H1 (cell line): ENCODE measurements around the gene PHC2. TPM values are rescaled to one million over a fixed set of nuclear protein-coding genes. Genes with fewer than 3 reads are reported as not detected.

Experiments used
- CTCF ChIA-PET: fragments of 300-600 bp; sonication (Branson Sonifier 250); formaldehyde crosslinking; loops from one replicate; lab custom pipeline; 2021; ENCODE audit not compliant: partially characterized antibody; lab: Charles Lee
- POLR2A ChIA-PET: fragments of 300-600 bp; sonication (Branson Sonifier 250); formaldehyde crosslinking; loops from one replicate; lab custom pipeline; 2021; ENCODE audit warnings: inconsistent platforms; ENCODE audit not compliant: partially characterized antibody; lab: Charles Lee
- DNase-seq, 2 experiments: peaks; one replicate each; pipeline versions ENCODE4 v3.0.0 to v3.0.0-alpha.2; 2010 to 2022; ENCODE audit warnings: low spot score in 2 of 2, low read depth in 1 of 2, mixed read lengths in 1 of 2
- FAIRE-seq: peaks from 2 replicates; lab custom pipeline; 2011; peaks lifted over from hg19 to GRCh38; lab: Jason Lieb, UNC
- H2AFZ ChIP-seq: 2 replicates; pipeline ENCODE4 v1.8.1; 2012; ENCODE audit warnings: low read length, inconsistent platforms
- H2AK5ac ChIP-seq: 2 replicates; pipeline ENCODE4 v1.6.1; 2013; ENCODE audit warnings: low read depth, low read length
- H2BK120ac ChIP-seq: replicated peaks from 2 replicates; pipeline ENCODE3; 2013; ENCODE audit warnings: low read depth, low read length, inconsistent platforms
- H2BK12ac ChIP-seq: 2 replicates; pipeline ENCODE4 v1.6.1; 2013; ENCODE audit warnings: low read depth, low read length
- H2BK15ac ChIP-seq: 2 replicates; pipeline ENCODE4 v1.6.1; 2013; ENCODE audit warnings: low read length
- H2BK20ac ChIP-seq: 2 replicates; pipeline ENCODE4 v1.6.1; 2013; ENCODE audit warnings: low read length
- H2BK5ac ChIP-seq: 2 replicates; pipeline ENCODE4 v1.6.1; 2013; ENCODE audit warnings: low read depth, low read length
- H3K14ac ChIP-seq: 2 replicates; pipeline ENCODE4 v1.6.1; 2013; ENCODE audit warnings: inconsistent platforms; ENCODE audit not compliant: insufficient read length
- H3K18ac ChIP-seq: 2 replicates; pipeline ENCODE4 v1.6.1; 2013; ENCODE audit warnings: low read length; ENCODE audit errors: extremely low read depth
- H3K23ac ChIP-seq: 2 replicates; pipeline ENCODE4 v1.6.1; 2013; ENCODE audit warnings: inconsistent platforms; ENCODE audit not compliant: insufficient read length
- H3K23me2 ChIP-seq: 2 replicates; pipeline ENCODE4 v1.6.1; 2013; ENCODE audit warnings: low read depth, low read length
- H3K27ac ChIP-seq: 2 replicates; pipeline ENCODE4 v1.6.1; 2011; ENCODE audit warnings: low read depth, low read length, inconsistent platforms
- H3K27me3 ChIP-seq, 4 experiments: replicated peaks in 1 of 4; 1 replicate in 1 of 4; 2 replicates in 3 of 4; pipeline versions ENCODE4 v1.6.1 to v1.8.1; 2011 to 2013; ENCODE audit warnings: low read length in 3 of 4, mild to moderate bottlenecking in 3 of 4, inconsistent platforms in 2 of 4, mixed read lengths in 2 of 4, moderate library complexity in 1 of 4; ENCODE audit not compliant: control insufficient read depth in 3 of 4, insufficient read depth in 3 of 4; ENCODE audit errors: extremely low read depth in 1 of 4
- H3K36me3 ChIP-seq, 4 experiments: 2 replicates each; pipeline versions ENCODE4 v1.6.1 to v1.8.1; 2011 to 2013; ENCODE audit warnings: mild to moderate bottlenecking in 4 of 4, low read length in 3 of 4, moderate library complexity in 2 of 4, control low read depth in 1 of 4, inconsistent platforms in 1 of 4; ENCODE audit not compliant: insufficient read depth in 4 of 4, control insufficient read depth in 2 of 4
- H3K4ac ChIP-seq: replicated peaks from 2 replicates; pipeline ENCODE3; 2013; ENCODE audit warnings: low read length, low read depth, mixed read lengths, inconsistent platforms; ENCODE audit not compliant: insufficient read length
- H3K4me1 ChIP-seq, 4 experiments: replicated peaks in 1 of 4; 1 replicate in 1 of 4; 2 replicates in 3 of 4; pipeline versions ENCODE4 v1.6.1 to v1.8.1; 2011 to 2013; ENCODE audit warnings: low read length in 3 of 4, inconsistent platforms in 2 of 4, mixed read lengths in 1 of 4; ENCODE audit not compliant: insufficient read depth in 4 of 4, control insufficient read depth in 3 of 4
- H3K4me2 ChIP-seq, 2 experiments: 2 replicates each; pipeline versions ENCODE4 v1.6.1 to v1.8.1; 2011 to 2013; ENCODE audit warnings: low read depth in 2 of 2, low read length in 2 of 2, control low read depth in 1 of 2, inconsistent platforms in 1 of 2, mild to moderate bottlenecking in 1 of 2; ENCODE audit not compliant: insufficient read depth in 1 of 2
- H3K4me3 ChIP-seq, 4 experiments: fragments of 200-600, 300-600 bp in 1 of 4; sonication (generic), shearing (Covaris generic), sonication (Bioruptor Twin) in 1 of 4; 2 replicates each; pipeline versions ENCODE4 v1.5.1 to v1.8.1; 2011 to 2016; ENCODE audit warnings: low read length in 4 of 4, low read depth in 3 of 4, control low read depth in 2 of 4, inconsistent platforms in 2 of 4, mild to moderate bottlenecking in 2 of 4, mixed read lengths in 1 of 4, moderate library complexity in 1 of 4; ENCODE audit not compliant: insufficient read depth in 2 of 4; ENCODE audit errors: extremely low read depth in 1 of 4
- H3K56ac ChIP-seq: replicated peaks from 2 replicates; pipeline ENCODE3; 2013; ENCODE audit warnings: low read depth, mild to moderate bottlenecking, mixed read lengths, low read length, inconsistent platforms; ENCODE audit not compliant: insufficient read length
- H3K79me1 ChIP-seq: 2 replicates; pipeline ENCODE4 v1.6.1; 2013; ENCODE audit warnings: low read depth, low read length, control low read depth
- H3K79me2 ChIP-seq, 2 experiments: 2 replicates each; pipeline versions ENCODE4 v1.6.1 to v1.8.1; 2012 to 2013; ENCODE audit warnings: low read length in 2 of 2, mild to moderate bottlenecking in 2 of 2, inconsistent platforms in 1 of 2; ENCODE audit not compliant: insufficient read depth in 2 of 2, control insufficient read depth in 1 of 2
- H3K9ac ChIP-seq, 4 experiments: replicated peaks in 1 of 4; 1 replicate in 1 of 4; 2 replicates in 3 of 4; pipeline versions ENCODE4 v1.6.1 to v1.8.1; 2011 to 2013; ENCODE audit warnings: low read depth in 3 of 4, low read length in 3 of 4, control low read depth in 2 of 4, mild to moderate bottlenecking in 2 of 4, moderate library complexity in 2 of 4, inconsistent platforms in 1 of 4; ENCODE audit errors: extremely low read depth in 1 of 4
- H3K9me3 ChIP-seq, 2 experiments: 2 replicates each; pipeline versions ENCODE4 v1.6.1 to v1.8.1; 2012 to 2013; ENCODE audit warnings: mild to moderate bottlenecking in 2 of 2, moderate library complexity in 2 of 2, control low read depth in 1 of 2, inconsistent platforms in 1 of 2, low read depth in 1 of 2, low read length in 1 of 2, mixed read lengths in 1 of 2; ENCODE audit not compliant: insufficient read depth in 2 of 2
- H4K20me1 ChIP-seq, 2 experiments: replicated peaks in 1 of 2; 2 replicates each; pipeline versions ENCODE3 to v1.8.1; 2011 to 2013; ENCODE audit warnings: inconsistent platforms in 2 of 2, low read length in 2 of 2, mild to moderate bottlenecking in 1 of 2; ENCODE audit not compliant: insufficient read depth in 2 of 2, control insufficient read depth in 1 of 2
- H4K5ac ChIP-seq: 2 replicates; pipeline ENCODE4 v1.6.1; 2013; ENCODE audit warnings: low read length, low read depth, mixed read lengths, inconsistent platforms; ENCODE audit not compliant: insufficient read length
- H4K8ac ChIP-seq: 2 replicates; pipeline ENCODE4 v1.8.0; 2013; ENCODE audit warnings: mild to moderate bottlenecking, moderate library complexity, low read length, inconsistent platforms; ENCODE audit not compliant: insufficient read depth; ENCODE audit errors: extremely low read depth
- H4K91ac ChIP-seq: replicated peaks from 2 replicates; pipeline ENCODE3; 2013; ENCODE audit warnings: low read length, mixed read lengths, inconsistent platforms; ENCODE audit not compliant: insufficient read length
- BACH1 ChIP-seq: IDR thresholded peaks from 2 replicates; pipeline ENCODE4 v1.6.1; 2012; ENCODE audit warnings: low read length, improper control_type of control experiment
- CEBPB ChIP-seq: IDR thresholded peaks from 2 replicates; pipeline ENCODE4 v1.6.1; 2012; ENCODE audit warnings: low read depth, low read length
- NANOG ChIP-seq: IDR thresholded peaks from 2 replicates; pipeline ENCODE4 v1.6.1; 2011; ENCODE audit warnings: low read length, low read depth, mild to moderate bottlenecking, inconsistent platforms; ENCODE audit not compliant: insufficient read depth, poor library complexity, severe bottlenecking
- TBP ChIP-seq: IDR thresholded peaks from 2 replicates; pipeline ENCODE4 v1.6.1; 2011; ENCODE audit warnings: low read depth, low read length, improper control_type of control experiment
- WGBS, 2 experiments: shearing (Covaris generic) in 1 of 2; methylation state at CpG; one replicate each; pipeline versions ENCODE4 v1.1.6 to v1.1.7; 2013 to 2015; ENCODE audit warnings: low lambda C conversion rate in 2 of 2, mixed read lengths in 2 of 2, inconsistent platforms in 1 of 2, low coverage in 1 of 2, missing lambda C conversion rate in 1 of 2; ENCODE audit not compliant: insufficient replicate concordance in 2 of 2, insufficient coverage in 1 of 2, insufficient read length in 1 of 2; ENCODE audit errors: extremely low coverage in 1 of 2, missing lambda C conversion rate in 1 of 2; 5-methylcytosine and 5-hydroxymethylcytosine counted together
- polyA plus RNA-seq, 7 experiments: library from polyadenylated mRNA; depleted of rRNA in 3 of 7; stranded (reverse) in 5 of 7; unstranded in 2 of 7; fragments of >200 nt in 5 of 7; fragments of 200-250 nt in 2 of 7; gene quantifications; 1 replicate in 5 of 7; 2 replicates in 1 of 7; 4 replicates in 1 of 7; pipeline versions ENCODE4 v1.2.1 to v1.2.3, GENCODE V29; 2011 to 2013; ENCODE audit warnings: missing spikeins in 2 of 7, mixed read lengths in 2 of 7
- total RNA-seq: library from RNA; stranded (reverse); fragmentation: NEBNext Ultra II Directional; extraction: Animal tissue kit (Norgen Biotek cat#: 25700); gene quantifications from 2 replicates; pipeline ENCODE4 v1.2.1, GENCODE V29; 2021

The PHC2 gene
- total and polyA plus RNA-seq, 2 of the 8 experiments (the other 6 are each of a cell fraction or from before 2014, with no cell fraction given) = 5.6 to 14.2 TPM

DNA sequence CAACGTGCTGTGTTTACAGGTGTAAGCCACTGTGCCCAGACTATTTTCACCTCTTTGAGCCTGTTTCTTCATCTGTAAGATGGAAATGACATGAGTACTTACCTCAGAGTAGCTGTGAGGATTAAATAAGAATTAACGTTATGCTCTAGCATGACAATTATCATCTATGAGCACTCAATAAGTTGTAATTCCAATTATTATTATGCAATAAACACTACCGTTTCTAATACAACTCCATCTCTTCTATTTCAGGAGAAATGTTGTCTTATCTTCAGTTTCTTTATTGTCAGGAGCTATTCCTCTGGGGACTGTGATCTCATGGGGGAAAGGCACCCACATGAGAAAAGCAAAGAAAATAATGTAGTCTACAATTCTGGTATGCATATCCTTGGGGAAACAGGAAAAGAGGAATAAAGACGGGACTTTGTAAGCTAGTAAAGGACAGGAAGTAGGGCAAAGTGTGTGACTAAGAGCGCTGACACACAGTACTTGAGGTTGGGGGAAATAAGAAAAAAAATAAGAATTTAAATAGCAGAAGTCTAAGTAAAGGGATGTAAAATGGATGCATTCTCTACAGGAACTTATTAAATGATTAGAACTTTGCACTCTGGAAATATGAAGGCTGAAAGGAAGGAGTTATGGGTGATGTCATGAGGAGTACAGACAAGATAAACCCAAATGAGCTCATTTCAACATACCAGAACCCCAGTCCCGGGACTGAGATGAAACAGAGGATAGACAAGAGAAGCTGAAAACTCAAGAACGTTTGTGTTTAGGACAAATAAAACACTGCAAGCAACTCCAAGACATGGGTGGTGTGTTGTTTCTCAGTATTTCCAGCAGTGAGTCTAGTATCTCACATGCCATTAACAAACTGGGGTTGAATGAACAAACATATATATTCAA is 9.8 kb downstream of the PHC2 start:
- Histone ChIP-seq H2AFZ (no peak overlapping the region), H4K20me1 (no peaks in the 10 kb centered on the region), H2BK20ac (no peak overlapping the region), H3K4me1 (peaks cover 0 to 5% (median 1%) of the 10 kb centered on the region in 4 experiments; a peak in 1 of 7 replicates), H3K4me3 (no peak overlapping the region), H3K27ac (no peak overlapping the region), H4K91ac (no peak overlapping the region), H2BK15ac (no peak overlapping the region), H3K4ac (no peak overlapping the region), H3K14ac (no peak overlapping the region), H3K79me1 (no peaks in the 10 kb centered on the region; the same call in 1 of the 2 replicates), H3K23ac (no peak overlapping the region), H3K36me3 (no peaks in the 10 kb centered on the region), H2AK5ac (no peak overlapping the region), H3K18ac (no peak overlapping the region), H2BK5ac (no peak overlapping the region), H3K27me3 (no peaks in the 10 kb centered on the region), H2BK12ac (0 out of 2 replicates have a peak overlapping the region, but pooled peaks have one; percentile 40), H4K8ac (no peak overlapping the region), H3K23me2 (no peaks in the 10 kb centered on the region), H3K56ac (no peak overlapping the region), H3K79me2 (no peaks in the 10 kb centered on the region), H3K9me3 (no peaks in the 10 kb centered on the region), H4K5ac (no peak overlapping the region), H3K4me2 (no peak overlapping the region), H3K9ac (no peak overlapping the region), H2BK120ac (no peak overlapping the region)
- no peak for DNase-seq
- TF ChIP-seq CEBPB (no peak), TBP (no peak), NANOG (no peak), BACH1 (no peak)
- ChIA-PET POLR2A (interaction anchor here (1.2 to 2.1 kb wide), 2 partner anchors 9 to 10 kb away, joined by 3 to 9 read pairs; partner anchors contain the start of gene PHC2), CTCF (interaction anchor here (0.9 to 1.6 kb wide), 7 partner anchors 11 to 252 kb away, joined by 3 to 4 read pairs (median 3); no protein-coding TSS in a partner anchor)
- WGBS, 2 experiments = 86% methylated on average over 7 of the region's 7 CpGs; no CpG with 5 or more reads in 1 of the 2 experiments
- FAIRE-seq = no peak
